ENCODE measurements around the gene HSF5. TPM values are rescaled to one million over a fixed set of nuclear protein-coding genes. Genes with fewer than 3 reads are reported as not detected.

The HSF5 gene
- total RNA-seq, 1 experiment from 2014 or later = not detected

DNA sequence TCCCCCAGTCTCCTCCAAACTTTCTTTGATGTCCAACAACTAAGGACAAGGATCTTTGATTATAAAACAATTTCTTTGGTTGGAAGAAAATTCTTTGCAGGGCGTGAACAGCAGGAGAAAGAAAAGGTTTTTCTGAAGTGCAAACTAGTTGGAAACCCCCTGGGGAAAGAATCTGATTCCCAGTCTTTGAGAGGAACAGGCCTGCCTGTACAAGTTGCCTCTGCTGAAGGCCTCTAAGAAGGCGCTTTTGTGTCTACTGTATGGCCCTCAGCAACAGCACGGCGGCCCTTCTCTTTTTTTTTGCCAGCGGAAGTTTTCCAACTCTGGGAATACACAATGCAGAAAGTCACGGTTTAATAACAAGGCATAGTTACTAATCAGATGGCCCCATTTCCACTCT is 84.9 kb downstream of the HSF5 start:
- H3K4me3 Mint-ChIP-seq (ENCODE audit: unreplicated experiment) = peak overlapping the region; percentile 24
- CTCF ChIA-PET = interaction anchor here (0.8 to 1.5 kb wide), 4 partner anchors 8 to 211 kb away, joined by 3 to 8 read pairs (median 3); no protein-coding TSS in a partner anchor
- DNase-seq (ENCODE audit: unreplicated experiment) = peak; percentile 60

DNA sequence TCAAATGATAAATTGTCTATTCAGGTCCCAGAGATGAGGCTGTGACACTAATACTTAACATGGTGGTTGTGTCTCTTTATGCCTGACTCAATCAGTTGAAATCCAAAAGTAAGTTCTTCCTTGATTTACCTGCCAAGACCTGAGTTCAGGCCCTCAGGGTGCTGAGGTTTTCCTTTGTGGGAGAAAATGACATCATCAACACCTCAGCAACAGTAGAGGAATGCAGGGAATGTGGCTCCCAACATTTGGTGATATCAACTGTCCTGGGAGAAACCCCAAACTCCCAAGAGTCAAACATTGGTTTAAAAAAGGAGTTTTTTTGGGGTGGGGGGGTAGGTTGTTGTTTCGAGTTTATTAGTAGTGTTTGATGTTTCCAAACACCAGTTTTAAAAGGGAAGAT is 85.5 kb downstream of the HSF5 start:
- TF ChIP-seq, protein P1, sequence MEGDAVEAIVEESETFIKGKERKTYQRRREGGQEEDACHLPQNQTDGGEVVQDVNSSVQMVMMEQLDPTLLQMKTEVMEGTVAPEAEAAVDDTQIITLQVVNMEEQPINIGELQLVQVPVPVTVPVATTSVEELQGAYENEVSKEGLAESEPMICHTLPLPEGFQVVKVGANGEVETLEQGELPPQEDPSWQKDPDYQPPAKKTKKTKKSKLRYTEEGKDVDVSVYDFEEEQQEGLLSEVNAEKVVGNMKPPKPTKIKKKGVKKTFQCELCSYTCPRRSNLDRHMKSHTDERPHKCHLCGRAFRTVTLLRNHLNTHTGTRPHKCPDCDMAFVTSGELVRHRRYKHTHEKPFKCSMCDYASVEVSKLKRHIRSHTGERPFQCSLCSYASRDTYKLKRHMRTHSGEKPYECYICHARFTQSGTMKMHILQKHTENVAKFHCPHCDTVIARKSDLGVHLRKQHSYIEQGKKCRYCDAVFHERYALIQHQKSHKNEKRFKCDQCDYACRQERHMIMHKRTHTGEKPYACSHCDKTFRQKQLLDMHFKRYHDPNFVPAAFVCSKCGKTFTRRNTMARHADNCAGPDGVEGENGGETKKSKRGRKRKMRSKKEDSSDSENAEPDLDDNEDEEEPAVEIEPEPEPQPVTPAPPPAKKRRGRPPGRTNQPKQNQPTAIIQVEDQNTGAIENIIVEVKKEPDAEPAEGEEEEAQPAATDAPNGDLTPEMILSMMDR (IDR thresholded peaks at IDR 0.05; ENCODE audit: unreplicated experiment) = no peak
- intact Hi-C loops (cut with micrococcal nuclease) = loop anchor here (2.0 kb wide), 1 partner anchor 14 kb away; the partner anchor contains the start of gene RNF43
- Mint-ChIP-seq H3K27ac (ENCODE audit: low read depth, unreplicated experiment) (peak overlapping the region; percentile 89), H3K36me3 (ENCODE audit: insufficient read depth, unreplicated experiment) (no peaks in the 10 kb centered on the region), H3K9me3 (ENCODE audit: unreplicated experiment) (no peaks in the 10 kb centered on the region), H3K4me3 (ENCODE audit: unreplicated experiment) (peak overlapping the region; percentile 38), H3K27me3 (ENCODE audit: insufficient read depth, unreplicated experiment) (no peaks in the 10 kb centered on the region), H3K4me1 (ENCODE audit: insufficient read depth, unreplicated experiment) (peaks cover 37% of the 10 kb centered on the region)
- CTCF ChIA-PET = interaction anchor here (0.8 to 1.9 kb wide), 2 partner anchors 15 to 211 kb away, joined by 3 to 7 read pairs; partner anchors contain the start of gene RNF43
- peak; percentile 79 for DNase-seq (ENCODE audit: unreplicated experiment)
- no TSS peak for BruUV-seq (replicated peaks)
- POLR2A ChIA-PET = interaction anchor here (2.3 to 10.4 kb wide), 3 partner anchors 8 to 50 kb away, joined by 4 to 201 read pairs (median 56); partner anchors contain the start of genes RNF43 and SUPT4H1

More for the DNA sequence above, 84.9 kb downstream of the HSF5 start:
- H3K36me3 Mint-ChIP-seq (ENCODE audit: insufficient read depth, unreplicated experiment) = no peaks in the 10 kb centered on the region
- H3K4me1 Mint-ChIP-seq (ENCODE audit: insufficient read depth, unreplicated experiment) = peaks cover 37% of the 10 kb centered on the region
- intact Hi-C loops (cut with micrococcal nuclease) = loop anchor here (2.0 kb wide), 1 partner anchor 13 kb away; the partner anchor contains the start of gene RNF43
- POLR2A ChIA-PET = interaction anchor here (0.7 to 10.4 kb wide), 4 partner anchors 9 to 603 kb away, joined by 3 to 201 read pairs (median 30); partner anchors contain the start of genes RNF43 and SUPT4H1
- no TSS peak for BruUV-seq (replicated peaks)
- no peaks in the 10 kb centered on the region for H3K9me3 Mint-ChIP-seq (ENCODE audit: unreplicated experiment)
- no peaks in the 10 kb centered on the region for H3K27me3 Mint-ChIP-seq (ENCODE audit: insufficient read depth, unreplicated experiment)
- H3K27ac Mint-ChIP-seq (ENCODE audit: low read depth, unreplicated experiment) = peak overlapping the region; percentile 89
- TF ChIP-seq, protein P1 (IDR thresholded peaks at IDR 0.05; ENCODE audit: unreplicated experiment) = no peak

DNA sequence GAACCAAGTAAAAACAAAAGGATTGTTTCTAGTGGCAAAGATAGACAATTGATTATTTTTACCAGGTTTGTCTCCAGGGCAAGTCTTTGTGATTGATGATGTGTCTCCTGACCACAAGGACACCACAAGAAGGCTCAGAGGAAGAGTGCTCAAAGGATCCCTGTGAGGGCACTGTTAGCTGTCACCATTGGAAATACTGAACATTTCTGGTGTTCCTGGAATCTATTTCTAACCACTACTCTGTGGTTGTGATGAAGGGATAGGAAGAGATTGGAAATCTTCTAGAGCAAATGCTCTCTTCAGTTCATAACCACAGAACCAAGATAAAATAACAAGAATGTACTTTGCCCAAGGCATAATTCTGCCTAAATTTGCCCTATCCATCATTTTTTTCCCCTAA is 86.2 kb downstream of the HSF5 start:
- TSS peak; percentile 81 for BruUV-seq (replicated peaks)
- Mint-ChIP-seq H3K4me3 (ENCODE audit: unreplicated experiment) (peak overlapping the region; percentile 38), H3K4me1 (ENCODE audit: insufficient read depth, unreplicated experiment) (peaks cover 37% of the 10 kb centered on the region), H3K9me3 (ENCODE audit: unreplicated experiment) (no peaks in the 10 kb centered on the region), H3K36me3 (ENCODE audit: insufficient read depth, unreplicated experiment) (no peaks in the 10 kb centered on the region), H3K27me3 (ENCODE audit: insufficient read depth, unreplicated experiment) (no peaks in the 10 kb centered on the region), H3K27ac (ENCODE audit: low read depth, unreplicated experiment) (peak overlapping the region; percentile 89)
- intact Hi-C loops (cut with micrococcal nuclease) = loop anchor here (2.0 kb wide), 1 partner anchor 15 kb away; the partner anchor contains the start of gene RNF43
- ChIA-PET CTCF (interaction anchor here (1.9 kb wide), 1 partner anchor 15 kb away, joined by 7 read pairs; the partner anchor contains the start of gene RNF43), POLR2A (interaction anchor here (0.7 to 10.4 kb wide), 3 partner anchors 13 to 743 kb away, joined by 4 to 201 read pairs (median 56); partner anchors contain the start of genes RNF43 and SUPT4H1)
- TF ChIP-seq, protein P1 (IDR thresholded peaks at IDR 0.05; ENCODE audit: unreplicated experiment) = no peak
- DNase-seq (ENCODE audit: unreplicated experiment) = no peak

DNA sequence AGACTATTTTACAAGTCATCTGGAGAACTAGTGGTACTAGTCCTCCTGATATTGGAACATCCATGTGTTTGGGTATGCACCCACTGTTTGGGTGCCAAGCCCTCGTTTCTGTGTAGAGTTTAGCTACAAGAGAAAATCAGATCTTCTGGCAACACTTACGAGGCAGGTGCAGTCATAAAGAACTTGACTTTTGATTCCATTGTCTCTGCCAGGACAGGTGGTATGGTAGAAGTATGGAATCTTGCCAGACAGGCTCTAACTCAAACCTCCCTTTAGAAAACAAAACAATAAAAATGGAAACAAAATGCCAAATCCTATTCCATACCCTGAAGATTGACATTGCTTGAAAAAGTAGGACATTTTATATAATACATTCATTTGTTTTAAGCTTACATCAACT is 86.9 kb downstream of the HSF5 start:
- no peaks in the 10 kb centered on the region for H3K36me3 Mint-ChIP-seq (ENCODE audit: insufficient read depth, unreplicated experiment)
- intact Hi-C loops (cut with micrococcal nuclease) = no loop called here
- no peak overlapping the region for H3K4me3 Mint-ChIP-seq (ENCODE audit: unreplicated experiment)
- H3K4me1 Mint-ChIP-seq (ENCODE audit: insufficient read depth, unreplicated experiment) = peaks cover 37% of the 10 kb centered on the region
- DNase-seq (ENCODE audit: unreplicated experiment) = no peak
- TF ChIP-seq, protein P1 (IDR thresholded peaks at IDR 0.05; ENCODE audit: unreplicated experiment) = no peak
- ChIA-PET CTCF (interaction anchor here (0.6 to 1.9 kb wide), 2 partner anchors 16 to 1209 kb away, joined by 3 to 7 read pairs; partner anchors contain the start of gene RNF43), POLR2A (interaction anchor here (0.7 to 10.4 kb wide), 6 partner anchors 10 to 344 kb away, joined by 3 to 201 read pairs (median 5); partner anchors contain the start of genes RNF43 and SUPT4H1)
- no TSS peak for BruUV-seq (replicated peaks)
- H3K27ac Mint-ChIP-seq (ENCODE audit: low read depth, unreplicated experiment) = peak overlapping the region; percentile 89
- no peaks in the 10 kb centered on the region for H3K27me3 Mint-ChIP-seq (ENCODE audit: insufficient read depth, unreplicated experiment)
- no peaks in the 10 kb centered on the region for H3K9me3 Mint-ChIP-seq (ENCODE audit: unreplicated experiment)

All from MCF 10A (cell line).